Measurements from ENCODE around the gene EMX1.
"Not testable (repeated sequence)": the region's sequence is repeated elsewhere in the genome, so short reads cannot be mapped to it uniquely, and the experiment has no call there.

The EMX1 gene

DNA sequence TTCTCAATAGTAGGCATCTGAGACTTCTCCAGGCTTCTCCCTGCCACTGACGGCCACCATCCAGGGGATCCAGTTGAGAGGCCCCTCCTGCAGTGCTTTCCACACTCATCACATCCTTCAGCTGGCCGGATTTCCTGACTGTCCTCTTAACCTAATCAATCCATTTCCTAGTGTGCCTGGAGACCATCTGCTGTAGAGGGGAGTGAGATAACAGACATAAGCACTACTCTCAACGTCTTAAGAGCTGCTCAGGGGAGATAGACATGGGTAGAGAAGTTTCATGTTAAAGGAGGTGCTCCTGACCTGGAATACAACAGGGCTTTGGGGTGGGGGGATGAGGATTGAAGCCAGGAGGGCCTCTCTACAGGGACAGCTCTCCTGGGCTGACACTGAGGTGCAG, 15.9 kb upstream of the EMX1 start:
- no peak for DNase-seq

DNA sequence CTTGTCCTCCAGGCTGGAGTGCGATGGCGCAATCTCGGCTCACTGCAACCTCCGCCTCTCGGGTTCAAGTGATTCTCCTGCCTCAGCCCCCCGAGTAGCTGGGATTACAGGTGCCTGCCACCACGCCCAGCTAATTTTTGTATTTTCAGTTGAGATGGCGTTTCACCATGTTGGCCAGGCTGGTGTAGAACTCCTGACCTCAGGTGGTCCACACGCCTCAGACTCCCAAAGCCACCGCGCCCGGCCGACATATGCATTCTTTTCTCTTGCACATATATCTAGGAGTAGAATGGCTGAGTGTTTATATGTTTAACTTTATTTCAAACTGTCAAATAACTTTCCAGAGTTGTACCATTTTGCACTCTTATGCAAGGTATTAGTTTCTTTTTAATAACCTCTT, 9.9 kb upstream of the EMX1 start:
- DNase-seq = not testable (repeated sequence)

DNA sequence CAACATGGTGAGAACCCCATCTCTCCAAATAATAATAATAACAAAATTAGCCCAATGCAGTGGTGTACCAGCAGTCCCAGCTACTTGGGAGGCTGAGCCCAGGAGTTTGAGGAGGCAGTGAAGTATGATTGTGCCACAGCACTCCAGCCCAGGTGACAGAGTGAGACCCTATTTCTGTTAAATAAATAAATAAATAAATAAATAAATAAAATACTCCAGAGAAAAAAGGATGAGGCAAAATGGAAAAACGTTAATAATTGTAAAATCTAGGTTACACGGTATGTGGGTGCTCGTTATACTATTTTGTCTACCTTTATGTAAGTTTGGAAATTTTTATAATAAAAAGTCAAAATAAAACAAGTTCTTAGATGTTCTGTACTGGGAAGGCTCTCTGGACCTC, 8.6 kb upstream of the EMX1 start:
- DNase-seq = no peak

DNA sequence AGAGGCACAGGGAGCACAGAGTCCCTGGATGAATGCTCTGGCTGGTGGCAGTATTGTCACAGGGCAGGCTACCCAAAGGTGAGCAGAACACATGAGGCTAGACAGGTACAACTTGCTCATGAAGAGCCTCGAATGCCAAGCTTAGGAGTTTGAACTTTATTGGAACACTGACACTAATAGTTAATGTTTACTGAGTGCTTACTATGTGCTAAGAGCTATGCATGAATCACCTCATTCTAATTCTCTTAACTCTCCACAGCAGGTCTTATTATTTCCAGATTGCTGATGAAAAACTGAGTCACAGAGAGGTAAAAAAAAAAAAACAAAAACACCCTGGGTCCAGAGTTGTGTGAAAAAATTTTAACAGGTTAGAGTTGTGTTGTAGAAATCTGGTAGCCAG, 6.1 kb upstream of the EMX1 start:
- DNase-seq = no peak

DNA sequence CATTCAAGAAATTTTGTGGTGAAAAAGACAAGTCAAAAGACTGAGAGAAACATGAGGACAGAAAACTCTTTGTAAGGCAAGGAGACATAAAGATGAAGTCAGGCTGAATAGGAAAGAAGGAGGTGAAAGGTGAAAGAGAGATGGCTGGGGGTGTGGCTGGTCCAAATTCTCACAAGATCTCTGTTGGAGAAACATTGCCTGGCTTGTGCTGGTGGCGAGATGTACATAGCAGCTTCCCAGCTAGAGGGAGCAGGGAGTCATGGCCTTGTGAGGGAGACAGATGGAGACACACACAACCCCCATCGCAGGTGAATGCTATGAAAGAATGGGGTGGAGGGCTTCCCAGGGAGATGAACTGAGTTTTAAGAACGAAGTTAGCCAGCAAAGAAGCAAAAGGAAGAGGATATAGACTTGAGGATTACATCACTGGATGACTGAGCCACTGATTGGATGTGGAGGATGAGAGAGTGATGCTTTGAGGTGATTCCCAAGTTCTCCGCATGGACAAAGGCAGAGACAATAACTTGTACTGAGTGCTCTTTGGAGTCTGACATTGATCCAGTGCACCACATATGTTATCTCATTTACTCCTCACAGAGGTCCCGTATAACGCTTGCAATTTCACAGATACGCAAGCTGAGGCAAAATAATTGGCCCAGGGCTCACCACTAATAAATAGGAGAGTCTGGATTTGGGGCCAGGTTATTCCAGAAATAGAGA, 3.7 kb upstream of the EMX1 start:
- DNase-seq = no peak

DNA sequence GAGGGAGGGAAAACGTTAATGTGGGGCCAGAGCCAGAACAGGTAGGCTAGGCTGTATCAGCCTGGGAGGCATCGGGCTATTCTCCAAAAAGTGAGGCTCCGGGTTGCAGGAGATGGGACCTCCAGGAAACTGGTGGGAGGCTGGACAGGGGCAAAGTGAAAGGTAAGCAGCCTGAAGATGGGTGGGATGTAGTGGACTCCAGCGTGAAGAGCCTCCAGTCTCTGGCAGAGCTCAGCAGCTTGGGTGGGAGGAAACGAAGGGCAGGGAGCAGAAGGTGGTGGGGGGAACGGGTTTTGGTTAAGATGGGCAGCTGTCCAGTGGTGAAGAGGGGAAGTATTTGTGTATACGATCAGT, 3.1 kb upstream of the EMX1 start:
- no peak for DNase-seq

DNA sequence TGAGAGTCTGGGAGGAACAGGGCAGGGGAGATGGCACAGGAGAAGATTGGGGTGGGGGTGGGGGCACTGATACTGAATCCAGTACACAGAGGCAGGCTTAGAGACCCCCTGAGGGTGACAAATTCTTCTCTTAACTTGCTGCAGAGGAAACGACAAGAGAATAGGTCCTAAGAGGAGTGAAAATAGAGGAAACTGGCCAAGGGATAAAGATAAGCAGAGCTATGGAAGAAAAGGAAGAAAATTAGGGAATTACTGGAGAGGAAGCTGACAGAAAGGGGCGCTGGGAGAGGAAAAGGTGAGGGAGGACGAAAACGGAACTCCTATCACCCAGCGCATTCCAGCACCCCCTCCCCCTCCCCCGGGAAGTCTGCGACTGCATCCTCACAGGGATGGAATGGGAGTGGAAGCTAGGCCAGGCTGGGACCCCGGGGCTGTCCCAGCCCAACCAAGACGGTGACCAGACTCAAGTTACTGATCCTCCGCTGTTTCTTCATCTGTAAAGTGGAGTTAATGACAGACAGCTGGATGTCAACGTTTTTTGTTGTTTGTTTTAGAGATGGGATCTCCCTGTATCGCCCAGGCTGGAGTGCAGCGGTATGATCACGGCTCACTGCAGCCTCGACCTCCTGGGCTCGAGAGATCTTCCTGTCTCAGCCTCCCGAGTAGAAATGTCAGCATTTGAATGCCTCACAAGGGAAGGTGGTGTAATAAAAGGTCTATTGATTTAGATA, 2.6 kb upstream of the EMX1 start:
- DNase-seq = no peak

DNA sequence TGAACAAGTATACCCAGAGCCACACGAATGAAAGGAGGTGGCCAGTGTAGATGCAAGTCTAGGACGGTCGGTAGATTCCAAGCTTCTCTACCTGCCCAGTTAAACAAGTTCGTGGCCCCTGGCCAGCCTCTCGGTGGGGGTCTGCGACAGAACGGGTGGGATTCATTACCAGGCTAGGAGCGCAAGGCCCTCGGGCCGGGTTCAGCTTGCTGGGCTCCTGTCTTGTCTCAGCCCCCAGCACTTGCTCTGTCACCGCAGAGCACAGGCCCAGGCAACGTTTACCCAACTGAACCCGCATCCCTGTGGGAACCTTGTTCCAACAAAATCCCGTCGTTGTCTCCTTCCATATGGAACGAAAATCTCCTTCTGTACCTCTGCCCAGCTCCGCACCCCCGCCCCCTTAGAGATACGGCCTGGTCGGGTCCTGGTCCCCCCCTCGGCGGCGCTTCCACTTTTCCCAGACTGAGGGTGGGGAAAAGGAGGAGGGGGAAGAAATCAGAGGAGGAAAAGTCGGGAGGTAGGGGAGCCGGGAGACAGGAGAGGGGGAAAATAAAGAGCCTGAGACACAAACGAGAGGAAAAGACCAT, 1.9 kb upstream of the EMX1 start:
- no peak for DNase-seq

DNA sequence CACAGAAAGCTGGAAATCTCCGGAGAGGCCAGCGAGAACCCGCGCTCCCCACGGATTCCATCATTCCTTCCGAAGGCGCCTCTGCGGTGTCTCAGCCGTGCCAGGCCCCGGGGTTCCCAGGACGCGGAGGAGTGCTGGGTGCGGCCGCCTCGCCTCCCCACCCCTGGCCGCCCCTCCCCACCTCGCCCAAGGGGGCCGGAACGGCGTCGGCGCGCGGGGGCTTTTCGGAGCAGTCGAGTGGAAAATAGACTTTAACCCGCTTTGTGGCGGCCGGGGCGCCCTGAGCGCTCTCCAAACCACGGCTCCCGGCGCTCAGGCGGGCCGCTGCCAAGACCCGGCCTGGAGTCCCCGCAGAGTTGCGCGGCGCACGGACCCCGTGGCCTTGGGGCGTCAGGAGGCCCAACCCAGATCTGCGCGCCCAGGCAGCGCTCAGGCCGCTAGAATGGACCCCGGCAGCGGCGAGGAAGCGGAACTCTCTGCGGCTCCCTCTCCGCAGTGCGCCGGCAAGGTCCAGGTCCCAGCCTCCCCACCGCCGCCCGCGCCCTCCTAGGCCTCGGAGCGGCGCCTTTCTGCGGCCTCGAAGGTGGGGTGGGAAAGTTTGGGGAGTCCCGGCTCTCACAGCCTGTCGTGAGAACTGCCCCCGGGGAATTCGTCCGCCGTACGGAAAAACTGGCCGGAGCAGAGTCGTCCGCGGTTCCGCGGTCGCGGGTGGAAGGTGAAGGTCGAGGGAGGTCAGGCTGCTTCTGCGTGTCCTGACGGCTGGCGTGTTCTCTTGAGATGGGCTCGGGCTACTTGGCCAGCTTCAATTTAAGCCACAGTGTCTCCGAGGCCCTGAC, 1.2 kb upstream of the EMX1 start:
- DNase-seq = peak; percentile 65

DNA sequence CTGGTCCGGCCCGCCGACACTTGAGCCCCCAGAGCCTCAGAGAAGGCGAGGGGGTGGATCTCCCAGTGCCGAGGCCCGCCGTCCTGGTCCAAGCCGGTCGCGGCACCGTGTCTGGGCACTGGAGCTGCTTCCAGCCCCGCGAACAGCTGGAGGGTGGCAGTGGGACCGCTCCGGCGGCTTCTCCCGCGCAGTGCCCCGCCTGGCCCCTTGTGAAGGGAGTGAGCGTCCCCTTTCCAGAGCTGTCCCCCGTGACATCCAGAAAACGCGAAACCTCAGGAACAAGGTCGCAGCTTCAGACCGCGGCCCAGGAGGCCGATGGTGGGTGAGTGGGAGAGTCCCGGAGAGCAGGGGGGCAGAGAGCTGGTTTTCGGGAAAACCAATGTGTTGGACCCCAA, 579 bp upstream of the EMX1 start:
- DNase-seq = no peak

DNA sequence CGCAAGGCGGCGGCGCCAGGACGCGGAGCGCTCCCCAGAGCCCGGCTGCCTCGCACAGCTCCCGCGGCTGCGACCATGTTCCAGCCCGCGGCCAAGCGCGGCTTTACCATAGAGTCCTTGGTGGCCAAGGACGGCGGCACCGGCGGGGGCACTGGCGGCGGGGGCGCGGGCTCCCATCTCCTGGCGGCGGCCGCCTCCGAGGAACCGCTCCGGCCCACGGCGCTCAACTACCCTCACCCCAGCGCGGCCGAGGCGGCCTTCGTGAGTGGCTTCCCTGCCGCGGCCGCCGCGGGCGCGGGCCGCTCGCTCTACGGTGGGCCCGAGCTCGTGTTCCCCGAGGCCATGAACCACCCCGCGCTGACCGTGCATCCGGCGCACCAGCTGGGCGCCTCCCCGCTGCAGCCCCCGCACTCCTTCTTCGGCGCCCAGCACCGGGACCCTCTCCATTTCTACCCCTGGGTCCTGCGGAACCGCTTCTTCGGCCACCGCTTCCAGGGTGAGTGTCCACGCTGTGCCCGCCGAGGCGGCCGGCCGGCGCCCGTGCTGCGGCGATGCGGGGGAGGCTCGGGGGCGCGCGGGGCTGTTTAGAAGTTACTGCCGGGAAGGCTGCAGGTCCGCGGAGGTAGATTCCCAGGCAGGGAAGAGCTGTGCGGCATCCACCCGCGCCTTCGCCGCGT, 696 bp downstream of the EMX1 start:
- DNase-seq = peak; percentile 22

DNA sequence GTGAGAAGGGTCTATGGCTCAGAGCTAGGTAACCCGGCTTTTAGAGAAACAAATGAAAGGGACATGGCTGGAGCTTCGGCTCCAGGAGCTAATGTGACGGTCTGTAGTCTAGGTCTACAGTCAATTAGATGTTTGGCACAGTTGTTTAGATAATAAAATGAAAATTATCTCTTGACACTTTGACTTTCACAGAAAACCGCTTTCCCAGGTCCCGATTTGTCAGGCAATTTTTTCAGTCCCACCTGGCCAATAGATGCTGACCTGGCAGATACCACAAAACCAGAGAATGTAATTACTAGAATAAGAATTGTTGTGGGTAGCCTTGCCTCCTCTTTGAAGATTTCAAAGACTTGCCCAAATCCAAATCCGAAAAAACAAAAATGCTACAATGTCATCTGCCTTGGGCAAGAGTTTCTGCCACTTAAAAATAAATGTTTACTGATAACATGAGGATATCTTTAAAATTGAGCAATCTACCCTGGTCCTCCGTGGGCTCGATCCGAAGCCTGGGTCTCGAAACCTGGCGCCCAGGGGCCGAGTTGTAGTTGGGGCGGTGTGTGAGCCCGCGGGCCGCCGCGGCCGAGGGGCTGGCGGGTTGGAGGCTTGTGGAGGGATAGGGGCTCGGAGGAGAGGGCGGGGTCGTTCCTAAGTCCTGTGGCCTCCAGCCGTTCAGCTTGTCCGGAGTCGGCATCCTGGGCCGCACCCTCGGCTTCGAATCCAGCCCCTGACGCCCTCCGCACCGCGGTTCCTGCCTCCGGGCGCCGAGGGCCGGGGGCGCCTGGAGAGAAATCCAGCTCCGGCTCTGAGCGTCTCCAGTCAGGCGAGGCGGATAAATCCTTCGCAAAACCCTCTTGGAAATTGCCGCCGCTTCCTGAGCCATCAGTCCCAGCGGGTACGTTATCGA, 2.3 kb downstream of the EMX1 start:
- no peak for DNase-seq

DNA sequence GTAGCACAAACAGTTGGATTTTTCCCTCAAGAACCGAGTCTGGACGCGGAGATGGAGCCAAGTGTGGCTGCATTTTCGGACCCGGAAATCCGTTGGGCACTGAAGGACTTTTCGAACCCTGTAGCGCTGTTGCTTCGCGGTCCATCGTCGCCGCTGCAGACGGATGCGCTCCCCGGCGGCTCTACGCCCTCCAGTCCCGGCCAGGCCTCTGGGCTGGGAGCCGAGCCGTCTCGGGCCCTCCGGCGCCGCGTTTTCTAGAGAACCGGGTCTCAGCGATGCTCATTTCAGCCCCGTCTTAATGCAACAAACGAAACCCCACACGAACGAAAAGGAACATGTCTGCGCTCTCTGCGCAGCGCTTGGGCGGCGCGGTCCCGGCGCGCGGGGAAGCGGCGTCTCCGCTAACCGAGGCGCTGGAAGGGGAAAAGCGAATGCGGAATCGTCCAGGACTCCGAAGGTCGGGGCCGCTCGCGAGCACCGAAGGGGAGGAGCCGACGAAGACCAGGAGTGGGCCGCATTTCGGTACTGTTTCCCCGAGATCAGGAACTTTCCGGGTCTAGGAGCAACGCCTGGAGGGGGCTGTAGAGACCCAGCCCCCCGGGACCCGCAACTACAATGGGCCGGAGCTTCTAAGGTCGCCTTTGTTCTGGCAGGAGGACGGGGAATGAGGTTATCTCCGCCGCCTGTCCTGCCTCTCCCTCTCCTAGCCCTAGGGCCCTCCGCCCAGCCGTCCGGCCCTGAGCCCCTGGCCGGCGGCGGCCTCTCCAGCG, 3.2 kb downstream of the EMX1 start:
- DNase-seq = peak; percentile 54

DNA sequence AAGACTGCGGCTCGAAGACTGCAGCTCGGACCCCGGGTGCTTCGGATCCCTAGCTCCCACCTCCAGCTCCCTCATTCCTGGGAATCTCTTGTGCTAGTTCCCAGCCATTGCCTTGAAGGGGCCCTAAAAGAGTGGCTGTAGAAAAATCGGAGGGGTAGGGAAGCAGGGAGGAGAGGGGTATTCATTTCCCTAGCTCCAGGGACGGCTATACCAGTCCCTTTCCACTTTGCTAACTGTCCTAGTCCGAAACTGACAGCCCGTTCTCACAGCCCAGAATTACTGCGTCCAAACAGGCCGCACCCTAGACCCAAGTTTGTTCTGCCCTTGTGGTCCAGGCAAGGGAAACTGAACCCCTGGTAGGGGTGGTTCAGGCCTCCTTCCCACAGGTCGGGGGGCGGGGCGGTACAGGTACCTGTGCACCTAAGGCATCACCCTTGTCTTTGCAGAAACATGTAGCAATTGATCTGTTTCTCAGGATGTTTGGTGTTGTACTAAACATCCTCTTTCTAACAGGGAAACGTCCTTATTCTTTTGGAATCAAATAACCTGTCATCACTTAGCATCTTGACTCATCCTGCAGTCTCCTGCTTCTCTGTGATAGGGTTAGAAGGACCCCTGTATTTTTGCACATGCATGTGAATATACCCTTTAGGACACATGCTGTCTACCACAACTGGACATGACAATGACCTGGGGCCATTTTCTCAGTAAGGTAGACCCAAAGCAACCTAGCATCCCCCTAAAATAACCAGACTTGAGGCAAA, 4.0 kb downstream of the EMX1 start:
- no peak for DNase-seq

DNA sequence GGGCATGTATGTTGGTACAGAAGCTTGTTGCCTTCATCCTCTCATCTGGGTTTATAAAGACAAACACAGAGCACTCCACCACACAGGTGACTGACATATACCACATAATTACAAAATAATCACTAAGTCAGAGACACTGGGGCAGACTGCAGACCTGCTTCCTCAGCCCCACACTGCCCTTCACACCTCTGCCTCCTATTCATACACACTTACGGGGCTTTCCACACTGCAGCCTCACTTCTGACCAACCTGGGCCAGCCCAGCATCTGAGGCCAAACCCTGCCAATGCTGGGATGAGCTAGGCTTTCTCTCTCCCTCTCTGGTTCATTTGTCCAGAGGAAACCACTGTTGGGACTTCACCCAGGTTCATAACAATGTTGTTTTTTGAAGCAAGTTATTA, 4.5 kb downstream of the EMX1 start:
- DNase-seq = no peak

DNA sequence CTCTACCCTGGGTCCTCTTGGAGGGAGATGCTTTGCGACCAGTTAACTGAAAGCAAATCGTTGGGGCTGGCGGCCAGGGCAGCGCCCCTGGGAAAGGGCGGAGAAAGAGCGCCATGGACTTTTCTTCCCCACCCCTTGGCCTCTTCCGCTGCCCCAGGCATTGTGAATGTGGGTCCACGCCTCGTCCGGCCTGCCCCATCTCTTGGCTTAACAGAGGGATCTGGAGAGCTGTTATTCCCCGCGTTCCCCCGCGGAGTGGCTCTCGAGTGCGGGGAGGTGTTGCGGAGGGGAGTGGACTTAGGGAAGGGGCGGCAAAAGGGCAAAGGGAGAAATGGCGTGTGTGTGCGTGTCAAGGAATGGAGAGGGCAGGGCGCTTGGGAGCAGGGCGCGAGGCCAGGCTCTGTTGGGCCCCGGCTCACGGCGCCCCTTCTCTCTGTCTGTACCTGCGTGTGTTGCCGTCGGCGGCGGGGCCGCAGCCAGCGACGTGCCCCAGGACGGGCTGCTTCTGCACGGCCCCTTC, 6.6 kb downstream of the EMX1 start:
- no peak for DNase-seq

DNA sequence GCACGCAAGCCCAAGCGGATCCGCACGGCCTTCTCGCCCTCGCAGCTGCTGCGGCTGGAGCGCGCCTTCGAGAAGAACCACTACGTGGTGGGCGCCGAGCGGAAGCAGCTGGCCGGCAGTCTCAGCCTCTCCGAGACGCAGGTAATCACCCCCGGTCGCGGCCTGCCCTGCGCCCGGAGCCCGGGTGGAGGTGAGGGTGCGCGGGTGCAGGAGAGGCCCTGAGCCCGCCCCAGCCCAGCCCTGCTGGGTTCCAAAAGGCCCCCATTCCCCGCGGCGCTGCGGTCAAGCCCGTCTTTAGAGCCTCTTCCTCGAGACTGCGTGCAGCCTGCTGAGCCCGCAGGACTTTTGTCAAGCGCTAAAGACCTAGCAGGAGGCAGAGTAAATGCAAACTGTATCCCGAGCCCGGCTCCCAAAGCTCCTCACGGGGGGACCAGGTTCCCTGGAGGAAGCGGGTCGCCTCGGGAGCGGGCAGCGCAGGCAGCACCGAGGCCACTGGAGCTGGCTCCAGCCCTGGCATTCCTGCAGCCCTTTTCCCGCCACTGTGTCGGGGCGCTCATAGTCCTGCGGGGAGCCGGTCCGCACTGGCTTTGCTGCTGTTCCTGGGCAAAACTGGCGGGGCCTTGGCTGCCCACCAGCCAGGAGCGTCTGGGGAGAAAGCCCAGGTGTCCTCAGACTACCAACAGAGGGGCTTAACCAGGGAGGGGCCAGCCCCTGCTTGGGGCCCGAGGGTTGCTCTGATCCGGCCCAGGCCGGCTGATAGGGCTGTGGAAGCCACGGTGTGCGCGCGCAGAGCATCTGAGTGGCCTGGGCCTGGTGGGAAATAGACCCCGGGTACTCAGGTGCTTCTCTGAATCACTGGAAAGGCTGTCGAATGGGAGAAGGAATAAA, 7.3 kb downstream of the EMX1 start:
- peak; percentile 18 for DNase-seq

DNA sequence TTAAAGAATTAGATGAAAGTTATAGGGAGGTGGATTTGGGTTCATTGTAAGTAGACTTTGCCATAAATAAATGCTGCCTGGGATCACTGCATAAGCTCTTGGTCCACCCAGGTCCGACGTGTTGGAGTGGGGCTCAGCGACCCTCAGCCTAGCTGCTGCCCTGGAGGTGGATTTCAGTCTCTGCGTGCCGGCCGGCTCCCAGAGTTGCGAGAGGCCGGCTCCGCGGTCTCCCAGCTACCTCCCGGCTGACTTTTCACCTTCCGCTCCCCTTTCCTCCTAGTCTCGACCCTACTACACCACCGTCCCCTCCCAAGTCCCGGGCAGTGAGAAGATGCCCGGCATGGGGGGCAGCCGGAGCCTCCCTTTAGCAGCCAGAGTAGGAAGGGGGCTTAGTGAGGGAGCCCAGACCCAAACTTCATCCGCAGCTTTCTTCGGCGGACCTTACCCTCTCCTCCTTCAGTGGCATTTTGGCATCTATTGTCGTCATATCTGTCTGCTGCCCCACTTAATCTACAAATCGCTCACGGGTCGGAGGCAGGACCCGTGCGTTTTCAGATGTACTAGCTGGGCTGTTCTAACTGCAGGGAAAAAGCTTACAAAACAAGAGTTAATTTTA, 8.1 kb downstream of the EMX1 start:
- no peak for DNase-seq

DNA sequence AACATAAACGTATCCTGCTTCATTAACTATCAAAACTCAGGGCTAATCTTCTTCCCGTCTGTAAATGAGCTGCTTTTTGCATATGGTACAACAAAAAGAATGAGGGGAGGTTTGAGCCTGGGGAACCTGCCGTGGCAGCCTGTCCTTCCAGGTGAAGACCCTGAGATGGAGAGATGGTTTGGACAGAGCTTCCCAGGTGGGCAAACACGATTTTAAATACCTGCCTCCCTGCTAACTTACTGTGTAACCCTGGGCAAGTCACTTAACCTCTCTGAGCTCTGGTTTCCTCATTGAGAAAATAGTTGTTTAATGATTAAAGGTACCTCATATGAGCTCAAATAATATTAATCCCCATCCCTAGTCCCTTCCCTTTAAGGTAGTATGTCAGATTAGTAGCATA, 9.0 kb downstream of the EMX1 start:
- no peak for DNase-seq
